Caco-2 (cell line): ENCODE results near the gene CCAR1. TPM values are rescaled to one million over a fixed set of nuclear protein-coding genes. Genes with fewer than 3 reads are reported as not detected.

Experiments used
- microRNA-seq: library from miRNA; unstranded; fragments of <30 nt; microRNA quantifications from one replicate; pipeline ENCODE4 v1.2.0, GENCODE V29; 2022
- total RNA-seq: library from RNA; stranded (reverse); gene quantifications from 2 replicates; pipeline ENCODE4 v1.2.3, GENCODE V29; 2022

The CCAR1 gene
- total RNA-seq, 1 experiment from 2014 or later: 180 TPM

Small RNA genes lying within 50 kb of the gene (microRNA-seq; reads per million reads assigned to microRNA genes)
- gene MIR1254-1: 0.74 reads per million

Other genes starting within 250 kb of the CCAR1 start
- 85.5 and 88.1 TPM in 2 replicates for gene DNA2, start 249.3 kb upstream of the CCAR1 start, total RNA-seq
- 57.3 and 60.0 TPM in 2 replicates for gene SLC25A16, start 193.7 kb upstream of the CCAR1 start, total RNA-seq
- gene TET1, start 160.9 kb upstream of the CCAR1 start, total RNA-seq: 18.6 and 19.1 TPM in 2 replicates
- gene STOX1, start 106.3 kb downstream of the CCAR1 start, total RNA-seq: 8.5 and 9.0 TPM in 2 replicates
- 76.7 and 81.4 TPM in 2 replicates for gene DDX50, start 180.1 kb downstream of the CCAR1 start, total RNA-seq
- 239 and 243 TPM in 2 replicates for gene DDX21, start 234.9 kb downstream of the CCAR1 start, total RNA-seq